ENCODE data around the gene TMA7B.

DNA sequence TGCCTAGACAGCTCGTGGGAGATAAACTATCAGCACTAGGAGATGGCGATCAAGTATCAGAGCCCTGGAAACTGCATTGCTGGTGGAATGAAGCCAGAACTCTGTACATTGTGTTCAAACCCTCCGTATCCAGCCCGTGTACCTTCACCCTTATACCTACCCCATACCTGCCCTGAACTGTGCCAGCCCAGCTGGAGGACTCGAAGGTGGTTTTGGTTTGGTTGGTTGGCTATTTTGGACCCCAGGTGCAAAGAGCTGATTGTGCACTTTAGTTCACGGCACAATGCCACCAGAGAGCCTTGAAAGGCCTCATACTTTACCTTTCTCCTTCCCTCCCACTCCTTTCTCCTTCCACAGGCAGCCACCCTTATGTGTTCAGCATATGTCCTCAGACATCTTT lies 50.5 kb downstream of the TMA7B start:
- no peak for TF ChIP-seq POLR2A (IDR thresholded peaks at IDR 0.05)
- TF ChIP-seq, protein P1, sequence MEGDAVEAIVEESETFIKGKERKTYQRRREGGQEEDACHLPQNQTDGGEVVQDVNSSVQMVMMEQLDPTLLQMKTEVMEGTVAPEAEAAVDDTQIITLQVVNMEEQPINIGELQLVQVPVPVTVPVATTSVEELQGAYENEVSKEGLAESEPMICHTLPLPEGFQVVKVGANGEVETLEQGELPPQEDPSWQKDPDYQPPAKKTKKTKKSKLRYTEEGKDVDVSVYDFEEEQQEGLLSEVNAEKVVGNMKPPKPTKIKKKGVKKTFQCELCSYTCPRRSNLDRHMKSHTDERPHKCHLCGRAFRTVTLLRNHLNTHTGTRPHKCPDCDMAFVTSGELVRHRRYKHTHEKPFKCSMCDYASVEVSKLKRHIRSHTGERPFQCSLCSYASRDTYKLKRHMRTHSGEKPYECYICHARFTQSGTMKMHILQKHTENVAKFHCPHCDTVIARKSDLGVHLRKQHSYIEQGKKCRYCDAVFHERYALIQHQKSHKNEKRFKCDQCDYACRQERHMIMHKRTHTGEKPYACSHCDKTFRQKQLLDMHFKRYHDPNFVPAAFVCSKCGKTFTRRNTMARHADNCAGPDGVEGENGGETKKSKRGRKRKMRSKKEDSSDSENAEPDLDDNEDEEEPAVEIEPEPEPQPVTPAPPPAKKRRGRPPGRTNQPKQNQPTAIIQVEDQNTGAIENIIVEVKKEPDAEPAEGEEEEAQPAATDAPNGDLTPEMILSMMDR (IDR thresholded peaks at IDR 0.05 in 8 of 11, conservative IDR thresholded peaks at IDR 0.05 in 3 of 11) = no peak
- TF ChIP-seq POLR2AphosphoS5 (IDR thresholded peaks at IDR 0.05) = no peak
